Heart left ventricle (tissue), 16 donors: ENCODE data around the gene TEX2. TPM values are rescaled to one million over a fixed set of nuclear protein-coding genes. Genes with fewer than 3 reads are reported as not detected.

Experiments used
- ATAC-seq, 4 donors: fragments of 200-7000 bp; cut with Tn5 transposase; one replicate each; pipeline ENCODE4 v1.9.1; 2020 to 2022; ENCODE audit warnings: moderate library complexity in 4 of 4, mild to moderate bottlenecking in 3 of 4, moderate number of reproducible peaks in 1 of 4
- DNase-seq, 5 donors: peaks; one replicate each; pipeline ENCODE4 v3.0.0-alpha.2; 2020
- H3K27ac ChIP-seq, 12 donors: fragments of 200-600 bp; sonication (generic) in 4 of 12; one replicate each; pipeline versions ENCODE4 v1.5.0 to v1.8.0; 2016 to 2022; ENCODE audit warnings: mild to moderate bottlenecking in 2 of 12
- H3K27me3 ChIP-seq, 9 donors: fragments of 200-600 bp; sonication (generic) in 2 of 9; one replicate each; pipeline versions ENCODE4 v1.5.1 to v1.8.0; 2016 to 2022; ENCODE audit warnings: mild to moderate bottlenecking in 3 of 9
- H3K36me3 ChIP-seq, 9 donors: fragments of 200-600 bp; sonication (generic) in 2 of 9; one replicate each; pipeline versions ENCODE4 v1.5.0 to v1.8.0; 2018 to 2022; ENCODE audit warnings: mild to moderate bottlenecking in 2 of 9
- H3K4me1 ChIP-seq, 12 donors: fragments of 200-600 bp; sonication (generic) in 4 of 12; one replicate each; pipeline versions ENCODE4 v1.5.0 to v1.8.0; 2016 to 2022; ENCODE audit warnings: mild to moderate bottlenecking in 3 of 12
- H3K4me3 ChIP-seq, 12 donors: fragments of 200-600 bp; sonication (generic) in 4 of 12; one replicate each; pipeline versions ENCODE4 v1.5.0 to v1.8.0; 2017 to 2022; ENCODE audit warnings: mild to moderate bottlenecking in 9 of 12, moderate library complexity in 4 of 12
- H3K9me3 ChIP-seq, 12 donors: fragments of 200-600 bp; sonication (generic) in 4 of 12; one replicate each; pipeline versions ENCODE4 v1.5.0 to v1.8.0; 2016 to 2022; ENCODE audit warnings: mild to moderate bottlenecking in 1 of 12
- CTCF ChIP-seq, 12 donors: fragments of 200-600 bp; sonication (generic) in 4 of 12; IDR thresholded peaks; one replicate each; pipeline versions ENCODE4 v1.5.0 to v1.8.0; 2018 to 2022; ENCODE audit warnings: antibody characterized with exemption in 12 of 12, mild to moderate bottlenecking in 5 of 12
- POLR2A ChIP-seq, 2 donors: fragments of 450-650 bp; IDR thresholded peaks; one replicate each; pipeline ENCODE4 v1.6.1; 2017; ENCODE audit warnings: antibody characterized with exemption in 2 of 2, mild to moderate bottlenecking in 2 of 2, moderate library complexity in 2 of 2
- WGBS, 4 donors: extraction: QIAGEN DNeasy Blood & Tissue Kit in 2 of 4; methylation state at CpG; one replicate each; pipeline versions ENCODE4 v1.1.5 to v1.1.7; 2013 to 2018; 5-methylcytosine and 5-hydroxymethylcytosine counted together
- intact Hi-C, 10 donors: fragments of 100-400 bp; cut with DNase I; formaldehyde crosslinking; loops; one replicate each; pipeline versions ENCODE4 v1.11.1 to v1.14.2; 2022
- polyA plus RNA-seq, 2 donors: library from polyadenylated mRNA; stranded (reverse); fragments of 200-250 nt; gene quantifications; one replicate each; pipeline ENCODE4 v1.2.3, GENCODE V29; 2013
- total RNA-seq, 9 donors: library from RNA; depleted of rRNA in 2 of 9; stranded (reverse); fragments of >200 nt in 2 of 9; fragmentation: NEBNext Ultra II Directional in 3 of 9; extraction: Animal tissue kit (Norgen Biotek cat#: 25700) in 3 of 9; gene quantifications; one replicate each; pipeline versions ENCODE4 v1.1.0 to v1.2.4, GENCODE V29; 2016 to 2023
- donor health status: ischemic (EF 13 %, LVEDD 7.1; RV severe dilation, severe dysfunction).
- donor health status: healthy with polysubstance abuse.
- donor health status: DM: no; HTN: yes; CAD: no.
- donor health status: DM: no; HTN: no; CAD: no.
- donor health status: ischemic (EF 25% LVEDD 6.9; RV normal size, moderate dysfunction).
- donor health status: ischemic (EF 25% LVEDD 5.7; RV mildly dilated, moderate dysfunction).
- donor health status: healthy.
- donor health status: DM: yes; HTN: yes; CAD: no.
- donor health status: ischemic (EF 35%, LVEDD 5.7; RV mildly dilated, moderate dysfunction).
- donor health status: nonischemic (EF 11% LVEDD 7.7; RV severe dilation, severe dysfunction).
- donor health status: DM: yes; HTN: yes; CAD: no.
- donor health status: PGD.
- donor health status: ischemic (EF 29% LVEDD 5.4; RV normal size, mild dysfunction).
- donor health status: nonischemic (EF 23%, LVEDD 6.1; RV moderate dilation, normal function).

The TEX2 gene
- total and polyA plus RNA-seq, 11 donors, result 16.8 to 55.8 (median 50.5) TPM

- peaks cover 4 to 53% (median 34%) of the 10 kb centered on the region in 12 donors for H3K4me1 ChIP-seq
- H3K4me3 ChIP-seq, result peak overlapping the region; percentile 86 to 100 (median 96)
- peak overlapping the region; percentile 62 to 97 (median 93) for H3K27ac ChIP-seq
- no peaks in the 10 kb centered on the region for H3K9me3 ChIP-seq
- H3K27me3 ChIP-seq, result no peaks in the 10 kb centered on the region
- peak; percentile 30 to 70 (median 64) for ATAC-seq
- 0 to 1% (median 1%) methylated on average over 19 to 59 of the region's 59 CpGs for WGBS, 4 donors
- peak; percentile 56 to 81 (median 67) for DNase-seq
- no peak for TF ChIP-seq CTCF (IDR thresholded peaks at IDR 0.05)
- no peak for TF ChIP-seq POLR2A (IDR thresholded peaks at IDR 0.05)
- no peaks in the 10 kb centered on the region for H3K36me3 ChIP-seq
- intact Hi-C loops, result loop anchor here in 8 of 10 donors (1.0 to 5.0 kb wide), 4 partner anchors 45 to 116 kb away; no protein-coding TSS in a partner anchor
Observed at GRCh38 chr17:64262198-64262999, 661 bp downstream of the TEX2 start.

GRCh38 chr17:64261417-64262145 is 1.5 kb downstream of the TEX2 start:
- ATAC-seq, result no peak
- H3K4me1 ChIP-seq, result peaks cover 4 to 61% (median 41%) of the 10 kb centered on the region in 12 donors
- H3K27ac ChIP-seq, result peak overlapping the region; percentile 62 to 97 (median 93)
- intact Hi-C loops, result loop anchor here in 8 of 10 donors (1.0 to 5.0 kb wide), 5 partner anchors 21 to 115 kb away; no protein-coding TSS in a partner anchor
- H3K27me3 ChIP-seq, result no peaks in the 10 kb centered on the region
- 47 to 53% (median 50%) methylated on average over 6 of the region's 6 CpGs for WGBS, 4 donors
- DNase-seq, result no peak
- no peak for TF ChIP-seq POLR2A (IDR thresholded peaks at IDR 0.05)
- no peak for TF ChIP-seq CTCF (IDR thresholded peaks at IDR 0.05)
- H3K4me3 ChIP-seq, result peak overlapping the region in 11 of 12 donors; percentile 86 to 100 (median 96)
- no peaks in the 10 kb centered on the region for H3K9me3 ChIP-seq
- H3K36me3 ChIP-seq, result no peaks in the 10 kb centered on the region

GRCh38 chr17:64260886-64261285 is 2.2 kb downstream of the TEX2 start:
- H3K27me3 ChIP-seq, result no peaks in the 10 kb centered on the region
- DNase-seq (no peak), ATAC-seq (no peak)
- no peaks in the 10 kb centered on the region for H3K36me3 ChIP-seq
- TF ChIP-seq CTCF (IDR thresholded peaks at IDR 0.05) (no peak), POLR2A (IDR thresholded peaks at IDR 0.05) (no peak)
- H3K27ac ChIP-seq, result peak overlapping the region in 3 of 12 donors; percentile 93 to 97 (median 95)
- intact Hi-C loops, result loop anchor here in 8 of 10 donors (2.0 to 5.0 kb wide), 4 partner anchors 20 to 114 kb away; no protein-coding TSS in a partner anchor
- H3K4me3 ChIP-seq, result peak overlapping the region in 2 of 12 donors; percentile 94 to 99
- 40 to 61% (median 46%) methylated on average over 1 of the region's 1 CpG for WGBS, 4 donors
- H3K4me1 ChIP-seq, result peaks cover 4 to 68% (median 48%) of the 10 kb centered on the region in 12 donors
- H3K9me3 ChIP-seq, result no peaks in the 10 kb centered on the region

GRCh38 chr17:64259922-64260321 is 3.1 kb downstream of the TEX2 start:
- WGBS, 4 donors, result 44 to 61% (median 56%) methylated on average over 3 of the region's 3 CpGs
- no peak overlapping the region for H3K27ac ChIP-seq
- intact Hi-C loops, result loop anchor here in 8 of 10 donors (2.0 to 5.0 kb wide), 4 partner anchors 19 to 113 kb away; no protein-coding TSS in a partner anchor
- TF ChIP-seq CTCF (IDR thresholded peaks at IDR 0.05), result no peak
- no peak for TF ChIP-seq POLR2A (IDR thresholded peaks at IDR 0.05)
- H3K4me1 ChIP-seq, result peaks cover 4 to 71% (median 51%) of the 10 kb centered on the region in 12 donors
- H3K9me3 ChIP-seq, result no peaks in the 10 kb centered on the region
- H3K4me3 ChIP-seq, result no peak overlapping the region
- H3K27me3 ChIP-seq, result no peaks in the 10 kb centered on the region
- ATAC-seq (no peak), DNase-seq (no peak)
- no peaks in the 10 kb centered on the region for H3K36me3 ChIP-seq
